ENCODE data around the gene BEND3. TPM values are rescaled to one million over a fixed set of nuclear protein-coding genes. Genes with fewer than 3 reads are reported as not detected.

BEND3 gene
- total RNA-seq, 1 experiment from 2014 or later = 11.8 TPM

DNA sequence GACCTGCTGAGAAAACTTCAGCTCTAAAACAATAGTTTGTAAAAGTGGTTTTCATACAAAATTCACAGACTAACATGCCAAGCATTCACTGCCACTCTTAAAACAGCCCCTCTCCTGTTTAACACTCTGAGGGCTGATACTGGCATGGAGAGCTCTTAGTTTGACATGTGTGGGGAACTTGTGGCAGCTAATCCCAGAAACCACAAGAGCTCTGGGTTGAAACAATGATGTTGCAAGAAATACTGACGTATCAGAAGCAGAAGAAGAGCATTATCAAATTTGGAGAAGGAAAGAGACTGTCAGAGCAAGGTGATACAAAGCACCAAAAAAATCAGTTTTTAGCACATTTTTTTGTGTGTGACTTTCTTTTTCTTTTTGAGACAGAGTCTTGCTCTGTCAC, 5.1 kb downstream of the BEND3 start:
- Mint-ChIP-seq H3K36me3 (ENCODE audit: insufficient read depth, unreplicated experiment) (peaks cover 24% of the 10 kb centered on the region), H3K27ac (ENCODE audit: unreplicated experiment) (no peak overlapping the region), H3K9me3 (ENCODE audit: low read depth, unreplicated experiment) (no peaks in the 10 kb centered on the region), H3K4me1 (ENCODE audit: low read depth, unreplicated experiment) (no peaks in the 10 kb centered on the region), H3K4me3 (ENCODE audit: low read depth, unreplicated experiment) (no peak overlapping the region), H3K27me3 (ENCODE audit: unreplicated experiment) (no peaks in the 10 kb centered on the region)
- no peak for DNase-seq
- BruUV-seq (replicated peaks) = no TSS peak
- CTCF ChIA-PET = no interaction called here
- TF ChIP-seq, protein P1, sequence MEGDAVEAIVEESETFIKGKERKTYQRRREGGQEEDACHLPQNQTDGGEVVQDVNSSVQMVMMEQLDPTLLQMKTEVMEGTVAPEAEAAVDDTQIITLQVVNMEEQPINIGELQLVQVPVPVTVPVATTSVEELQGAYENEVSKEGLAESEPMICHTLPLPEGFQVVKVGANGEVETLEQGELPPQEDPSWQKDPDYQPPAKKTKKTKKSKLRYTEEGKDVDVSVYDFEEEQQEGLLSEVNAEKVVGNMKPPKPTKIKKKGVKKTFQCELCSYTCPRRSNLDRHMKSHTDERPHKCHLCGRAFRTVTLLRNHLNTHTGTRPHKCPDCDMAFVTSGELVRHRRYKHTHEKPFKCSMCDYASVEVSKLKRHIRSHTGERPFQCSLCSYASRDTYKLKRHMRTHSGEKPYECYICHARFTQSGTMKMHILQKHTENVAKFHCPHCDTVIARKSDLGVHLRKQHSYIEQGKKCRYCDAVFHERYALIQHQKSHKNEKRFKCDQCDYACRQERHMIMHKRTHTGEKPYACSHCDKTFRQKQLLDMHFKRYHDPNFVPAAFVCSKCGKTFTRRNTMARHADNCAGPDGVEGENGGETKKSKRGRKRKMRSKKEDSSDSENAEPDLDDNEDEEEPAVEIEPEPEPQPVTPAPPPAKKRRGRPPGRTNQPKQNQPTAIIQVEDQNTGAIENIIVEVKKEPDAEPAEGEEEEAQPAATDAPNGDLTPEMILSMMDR (IDR thresholded peaks at IDR 0.05; ENCODE audit: unreplicated experiment) = no peak
- intact Hi-C loops (cut with micrococcal nuclease; ENCODE audit: unreplicated experiment) = loop anchor here (10.0 kb wide), 1 partner anchor 345 kb away; the partner anchor contains the start of gene PDSS2

DNA sequence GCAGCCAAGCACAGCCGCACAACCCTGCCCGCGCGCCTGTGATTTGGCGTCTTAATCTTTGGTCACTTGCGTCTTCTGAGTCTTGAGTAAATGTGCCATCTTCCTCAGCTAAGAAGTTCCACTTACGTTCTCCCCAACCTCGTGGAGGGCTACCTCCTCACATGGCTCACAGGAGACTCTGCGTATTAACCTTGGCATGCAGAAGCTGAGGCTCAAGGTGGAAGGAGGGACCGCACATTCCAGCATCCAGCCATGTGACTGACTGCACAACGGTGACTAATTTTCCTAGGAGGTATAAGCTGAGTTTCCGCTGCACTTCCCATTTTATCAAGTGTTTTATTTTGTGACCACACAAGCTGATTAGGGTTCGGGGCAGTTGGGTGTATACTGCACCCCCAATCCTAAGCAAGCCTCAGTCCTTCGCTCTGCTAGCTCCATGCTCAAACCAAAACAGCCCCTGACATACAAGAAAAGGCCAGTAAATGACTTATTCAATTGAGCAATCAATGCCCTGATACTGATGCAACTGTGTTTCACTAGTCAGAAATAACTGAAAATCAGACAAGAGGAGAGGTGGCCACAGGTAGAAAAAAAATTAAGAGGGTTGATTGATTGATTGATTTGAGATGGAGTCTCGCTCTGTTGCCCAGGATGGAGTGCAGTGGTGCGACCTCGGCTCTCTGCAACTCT, 7.0 kb downstream of the BEND3 start:
- no peak overlapping the region for H3K27ac Mint-ChIP-seq (ENCODE audit: unreplicated experiment)
- CTCF ChIA-PET = no interaction called here
- BruUV-seq (replicated peaks) = no TSS peak
- peaks cover 5% of the 10 kb centered on the region for H3K36me3 Mint-ChIP-seq (ENCODE audit: insufficient read depth, unreplicated experiment)
- H3K9me3 Mint-ChIP-seq (ENCODE audit: low read depth, unreplicated experiment) = no peaks in the 10 kb centered on the region
- H3K4me1 Mint-ChIP-seq (ENCODE audit: low read depth, unreplicated experiment) = peaks cover 5% of the 10 kb centered on the region
- intact Hi-C loops (cut with micrococcal nuclease; ENCODE audit: unreplicated experiment) = no loop called here
- DNase-seq = no peak
- TF ChIP-seq, protein P1 (IDR thresholded peaks at IDR 0.05; ENCODE audit: unreplicated experiment) = no peak
- H3K4me3 Mint-ChIP-seq (ENCODE audit: low read depth, unreplicated experiment) = no peak overlapping the region
- no peaks in the 10 kb centered on the region for H3K27me3 Mint-ChIP-seq (ENCODE audit: unreplicated experiment)

DNA sequence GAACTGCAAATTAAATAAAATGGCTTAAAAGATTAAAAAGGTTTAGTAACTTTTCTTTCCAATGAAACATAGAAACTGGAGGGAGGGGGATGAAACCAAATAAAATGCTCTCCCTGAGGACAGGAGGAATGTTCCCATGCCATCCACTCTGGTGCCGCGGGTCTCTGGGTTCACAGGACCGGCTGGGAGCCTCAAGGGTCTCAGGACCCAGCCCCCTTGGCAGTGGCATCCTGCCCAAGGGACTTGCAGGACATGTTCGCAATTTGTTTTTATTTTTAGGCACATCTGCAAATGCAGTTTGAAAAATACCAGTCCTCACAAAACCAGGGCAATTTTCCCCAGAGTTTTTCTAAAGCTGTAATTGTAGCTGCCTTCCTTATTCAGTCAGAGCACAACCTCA, 7.5 kb downstream of the BEND3 start:
- Mint-ChIP-seq H3K27ac (ENCODE audit: unreplicated experiment) (no peak overlapping the region), H3K4me1 (ENCODE audit: low read depth, unreplicated experiment) (peaks cover 9% of the 10 kb centered on the region), H3K36me3 (ENCODE audit: insufficient read depth, unreplicated experiment) (peaks cover 2% of the 10 kb centered on the region), H3K9me3 (ENCODE audit: low read depth, unreplicated experiment) (no peaks in the 10 kb centered on the region), H3K4me3 (ENCODE audit: low read depth, unreplicated experiment) (no peak overlapping the region), H3K27me3 (ENCODE audit: unreplicated experiment) (no peaks in the 10 kb centered on the region)
- CTCF ChIA-PET = no interaction called here
- intact Hi-C loops (cut with micrococcal nuclease; ENCODE audit: unreplicated experiment) = no loop called here
- no peak for DNase-seq
- no TSS peak for BruUV-seq (replicated peaks)
- TF ChIP-seq, protein P1 (IDR thresholded peaks at IDR 0.05; ENCODE audit: unreplicated experiment) = no peak

DNA sequence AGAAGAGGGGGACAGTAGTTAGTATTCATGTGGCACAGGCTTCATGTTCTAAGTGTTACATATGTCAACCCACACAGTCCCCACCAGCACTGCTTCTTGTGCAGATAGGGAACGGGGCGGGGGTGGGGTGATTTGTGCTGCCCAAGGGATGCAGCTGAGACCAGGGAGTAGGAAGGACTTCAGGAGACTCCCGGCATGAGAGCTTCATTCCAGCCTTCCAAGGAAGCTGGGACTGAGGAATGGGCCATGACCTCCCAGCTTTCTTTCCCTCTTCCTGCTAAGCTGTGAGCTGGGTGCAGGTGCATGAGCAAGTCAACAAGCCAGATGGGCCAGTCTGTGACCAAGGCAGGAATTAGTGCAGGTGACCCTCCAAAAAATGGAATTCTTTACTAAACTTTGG, 9.2 kb downstream of the BEND3 start:
- BruUV-seq (replicated peaks) = no TSS peak
- Mint-ChIP-seq H3K27ac (ENCODE audit: unreplicated experiment) (no peak overlapping the region), H3K27me3 (ENCODE audit: unreplicated experiment) (no peaks in the 10 kb centered on the region), H3K4me3 (ENCODE audit: low read depth, unreplicated experiment) (no peak overlapping the region), H3K4me1 (ENCODE audit: low read depth, unreplicated experiment) (peaks cover 9% of the 10 kb centered on the region), H3K9me3 (ENCODE audit: low read depth, unreplicated experiment) (no peaks in the 10 kb centered on the region), H3K36me3 (ENCODE audit: insufficient read depth, unreplicated experiment) (no peaks in the 10 kb centered on the region)
- CTCF ChIA-PET = interaction anchor here (0.6 to 0.7 kb wide), 2 partner anchors 79 to 132 kb away, joined by 3 to 4 read pairs; no protein-coding TSS in a partner anchor
- intact Hi-C loops (cut with micrococcal nuclease; ENCODE audit: unreplicated experiment) = no loop called here
- TF ChIP-seq, protein P1 (IDR thresholded peaks at IDR 0.05; ENCODE audit: unreplicated experiment) = no peak
- DNase-seq = no peak
